WTC11 (cell line): ENCODE measurements around the gene STOX2.

Experiments used
- CTCF ChIP-seq: fragments of 200-600 bp; IDR thresholded peaks from 2 replicates; pipeline ENCODE4 v1.8.0; 2022; ENCODE audit warnings: antibody characterized with exemption
- E2F1 ChIP-seq: sonication (generic); formaldehyde crosslinking; IDR thresholded peaks from 2 replicates; pipeline ENCODE4 v1.8.0; 2022; ENCODE audit warnings: mild to moderate bottlenecking, missing genetic modification reagents
- ELF4 ChIP-seq: sonication (generic); formaldehyde crosslinking; IDR thresholded peaks from 2 replicates; pipeline ENCODE4 v1.8.1; 2022; ENCODE audit warnings: low read depth, mild to moderate bottlenecking, moderate library complexity, missing genetic modification reagents
- ETV6 ChIP-seq: sonication (generic); formaldehyde crosslinking; IDR thresholded peaks from 2 replicates; pipeline ENCODE4 v1.8.1; 2022; ENCODE audit warnings: mild to moderate bottlenecking, missing genetic modification reagents
- MAX ChIP-seq: sonication (generic); formaldehyde crosslinking; IDR thresholded peaks from 2 replicates; pipeline ENCODE4 v1.8.0; 2022; ENCODE audit warnings: mild to moderate bottlenecking, missing genetic modification reagents
- OVOL2 ChIP-seq: fragments of 250-450 bp; sonication (Bioruptor Pico); IDR thresholded peaks from 2 replicates; pipeline ENCODE4 v1.9.0; 2021; ENCODE audit warnings: mild to moderate bottlenecking, borderline replicate concordance
- TP53 ChIP-seq: sonication (generic); formaldehyde crosslinking; IDR thresholded peaks from 2 replicates; pipeline ENCODE4 v1.8.1; 2023; ENCODE audit warnings: mild to moderate bottlenecking, missing genetic modification reagents
- ZNF281 ChIP-seq: sonication (generic); formaldehyde crosslinking; IDR thresholded peaks from 2 replicates; pipeline ENCODE4 v1.8.0; 2023; ENCODE audit warnings: mild to moderate bottlenecking, missing genetic modification reagents
- TF ChIP-seq, protein P1 (sequence below): sonication (generic); formaldehyde crosslinking; IDR thresholded peaks from 2 replicates; pipeline ENCODE4 v1.8.0; 2023; ENCODE audit warnings: missing genetic modification reagents
- TF ChIP-seq, protein P2 (sequence below): sonication (generic); formaldehyde crosslinking; IDR thresholded peaks from 2 replicates; pipeline ENCODE4 v1.8.0; 2022; ENCODE audit warnings: mild to moderate bottlenecking, missing genetic modification reagents

DNA sequence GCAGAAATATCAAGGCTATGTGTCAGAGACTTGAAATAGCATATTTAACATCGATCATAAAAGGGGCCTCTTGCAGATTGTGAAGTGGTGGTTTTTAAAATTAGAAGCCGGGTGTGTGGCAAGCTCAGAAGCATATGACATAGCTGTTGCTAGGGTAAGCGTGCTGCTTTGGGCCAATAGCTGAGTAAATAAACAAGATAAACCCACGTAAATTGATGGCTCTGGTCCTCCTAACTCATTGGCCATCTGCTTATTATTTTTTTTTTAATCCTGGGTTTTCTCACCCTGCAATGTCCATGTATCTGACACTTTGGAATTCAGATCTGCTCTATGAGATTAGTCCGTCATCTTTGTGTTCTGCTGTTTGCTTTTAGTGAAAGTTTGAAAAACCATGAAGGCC lies 32.6 kb upstream of the STOX2 start:
- TF ChIP-seq CTCF (no peak), ELF4 (CRISPR knock-in tag) (no peak), TP53 (no peak), MAX (CRISPR knock-in tag) (no peak), OVOL2 (no peak), E2F1 (CRISPR knock-in tag) (no peak), ETV6 (CRISPR knock-in tag) (no peak), ZNF281 (CRISPR knock-in tag) (no peak)
- TF ChIP-seq, protein P1, sequence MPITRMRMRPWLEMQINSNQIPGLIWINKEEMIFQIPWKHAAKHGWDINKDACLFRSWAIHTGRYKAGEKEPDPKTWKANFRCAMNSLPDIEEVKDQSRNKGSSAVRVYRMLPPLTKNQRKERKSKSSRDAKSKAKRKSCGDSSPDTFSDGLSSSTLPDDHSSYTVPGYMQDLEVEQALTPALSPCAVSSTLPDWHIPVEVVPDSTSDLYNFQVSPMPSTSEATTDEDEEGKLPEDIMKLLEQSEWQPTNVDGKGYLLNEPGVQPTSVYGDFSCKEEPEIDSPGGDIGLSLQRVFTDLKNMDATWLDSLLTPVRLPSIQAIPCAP (CRISPR knock-in tag) = no peak
- TF ChIP-seq, protein P2, sequence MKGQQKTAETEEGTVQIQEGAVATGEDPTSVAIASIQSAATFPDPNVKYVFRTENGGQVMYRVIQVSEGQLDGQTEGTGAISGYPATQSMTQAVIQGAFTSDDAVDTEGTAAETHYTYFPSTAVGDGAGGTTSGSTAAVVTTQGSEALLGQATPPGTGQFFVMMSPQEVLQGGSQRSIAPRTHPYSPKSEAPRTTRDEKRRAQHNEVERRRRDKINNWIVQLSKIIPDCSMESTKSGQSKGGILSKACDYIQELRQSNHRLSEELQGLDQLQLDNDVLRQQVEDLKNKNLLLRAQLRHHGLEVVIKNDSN (CRISPR knock-in tag) = no peak
